CD4-positive, alpha-beta T cell treated with Interleukin-12 subunit alpha and Interleukin-12 subunit beta, for 1 hour (primary cell): ENCODE results near the gene CMIP.
A peak's percentile ranks its signal among the peaks of the same experiment; 100 is the strongest.
"Not testable (repeated sequence)": the region's sequence is repeated elsewhere in the genome, so short reads cannot be mapped to it uniquely, and the experiment has no call there.

Experiments
- DNase-seq: peaks from one replicate; pipeline ENCODE4 v3.0.0-alpha.2; 2020

CMIP gene

DNA sequence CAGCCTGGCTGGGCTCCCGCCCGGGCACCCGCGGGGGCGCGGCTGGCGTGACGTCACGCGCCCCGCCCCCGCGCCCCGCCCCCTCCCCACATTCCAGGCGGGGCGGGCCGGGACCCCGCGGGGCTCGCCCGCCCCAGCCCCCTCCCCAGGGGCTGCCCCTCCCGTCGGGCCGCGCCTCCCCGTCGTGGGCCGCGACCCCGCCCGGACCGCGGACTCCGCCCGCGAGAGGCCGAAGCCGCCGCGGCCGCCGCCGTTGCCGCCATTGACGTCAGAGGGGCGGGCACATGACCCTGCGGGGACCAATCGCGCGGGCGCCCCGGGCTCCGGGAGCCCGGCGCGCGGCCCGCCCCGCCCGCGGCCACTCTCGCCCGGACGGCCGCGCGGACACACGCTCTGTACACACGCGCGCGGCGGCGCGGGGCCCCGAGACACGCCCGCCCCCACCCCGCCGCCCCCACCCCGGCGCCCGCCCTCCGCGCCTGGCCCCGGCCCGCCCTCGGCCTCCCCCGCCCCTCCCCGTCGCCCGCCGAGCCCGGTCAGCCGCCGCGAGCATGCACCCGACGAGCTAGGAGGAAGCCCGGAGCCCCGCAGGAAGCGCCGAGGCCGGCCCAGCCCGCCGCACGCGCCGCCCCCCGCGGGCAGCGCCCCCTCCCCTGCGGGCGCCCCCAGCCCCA is at the start of gene CMIP:
Gene CMIP (plus strand): TSS at position 361 of the 674 bp plus-strand sequence.
- DNase-seq = peak; percentile 86

DNA sequence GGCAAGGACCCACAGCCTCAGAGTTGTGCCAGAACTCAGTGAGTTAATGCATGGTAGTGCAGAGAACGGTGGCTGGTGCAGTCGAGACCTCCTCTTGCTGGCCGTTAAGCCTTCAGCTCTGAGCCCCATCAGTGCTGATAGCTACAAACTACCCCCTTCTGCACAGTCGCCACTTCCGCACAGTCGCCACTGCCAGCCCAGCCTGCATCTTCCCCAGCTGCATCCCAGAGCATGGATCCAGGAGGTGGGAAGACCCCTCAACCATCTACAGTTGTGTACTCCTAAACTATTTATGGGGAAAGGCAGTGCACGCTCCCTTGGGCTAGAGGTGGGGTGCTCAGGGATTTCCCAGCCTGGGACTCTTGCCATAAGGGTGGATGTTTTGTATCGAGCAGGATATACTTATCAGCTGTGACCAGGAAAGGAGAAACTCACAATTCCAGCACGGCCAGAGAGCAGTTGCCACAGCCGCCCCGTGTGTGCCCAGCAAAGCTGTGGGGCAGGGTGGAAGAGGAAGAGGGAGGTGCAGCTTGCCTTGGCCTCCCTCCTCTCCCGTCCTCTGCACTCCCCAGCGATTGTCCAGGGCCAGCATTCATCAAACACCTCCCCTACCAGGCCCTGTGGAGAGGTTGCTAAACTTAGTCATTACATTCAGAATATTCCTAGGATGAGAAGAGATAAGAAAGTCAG is 49.5 kb upstream of the CMIP start:
- no peak for DNase-seq

DNA sequence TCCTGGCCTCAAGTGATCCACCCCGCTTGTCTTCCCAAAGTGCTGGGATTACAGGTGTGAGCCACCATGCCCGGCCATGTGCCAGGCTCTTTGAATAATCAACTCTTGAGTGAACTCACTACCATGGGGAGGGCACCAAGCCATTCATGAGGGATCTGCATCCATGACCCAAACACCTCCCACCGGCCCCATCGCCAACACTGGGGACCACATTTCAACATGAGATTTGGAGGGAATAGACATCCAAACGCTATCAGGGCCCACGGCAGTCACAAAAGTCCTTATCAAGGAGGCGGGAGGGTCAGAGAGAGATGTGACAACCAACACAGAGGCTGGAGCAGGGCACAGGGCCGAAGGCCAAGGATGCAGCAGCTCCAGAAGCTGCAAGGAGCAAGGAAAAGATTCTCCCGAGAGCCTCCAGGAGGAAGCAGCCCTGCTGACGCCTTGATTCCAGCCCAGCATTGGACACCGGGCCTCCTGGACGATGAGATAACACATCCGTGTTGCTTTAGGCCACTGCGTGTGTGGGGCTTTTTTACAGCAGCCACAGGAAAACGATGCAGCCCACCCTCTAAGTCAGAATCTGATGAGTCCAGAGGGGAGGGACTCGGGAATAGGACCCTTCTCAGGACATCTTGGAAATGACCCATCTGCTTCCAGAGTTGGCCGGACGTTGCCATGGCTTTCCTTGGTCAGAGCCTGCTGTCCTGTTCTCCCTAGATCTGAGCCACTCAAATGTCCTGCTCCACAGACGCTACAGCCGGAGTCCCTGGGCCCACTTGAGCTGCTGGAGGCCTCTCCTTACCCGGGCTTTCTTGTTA is 47.3 kb upstream of the CMIP start:
- DNase-seq = no peak

DNA sequence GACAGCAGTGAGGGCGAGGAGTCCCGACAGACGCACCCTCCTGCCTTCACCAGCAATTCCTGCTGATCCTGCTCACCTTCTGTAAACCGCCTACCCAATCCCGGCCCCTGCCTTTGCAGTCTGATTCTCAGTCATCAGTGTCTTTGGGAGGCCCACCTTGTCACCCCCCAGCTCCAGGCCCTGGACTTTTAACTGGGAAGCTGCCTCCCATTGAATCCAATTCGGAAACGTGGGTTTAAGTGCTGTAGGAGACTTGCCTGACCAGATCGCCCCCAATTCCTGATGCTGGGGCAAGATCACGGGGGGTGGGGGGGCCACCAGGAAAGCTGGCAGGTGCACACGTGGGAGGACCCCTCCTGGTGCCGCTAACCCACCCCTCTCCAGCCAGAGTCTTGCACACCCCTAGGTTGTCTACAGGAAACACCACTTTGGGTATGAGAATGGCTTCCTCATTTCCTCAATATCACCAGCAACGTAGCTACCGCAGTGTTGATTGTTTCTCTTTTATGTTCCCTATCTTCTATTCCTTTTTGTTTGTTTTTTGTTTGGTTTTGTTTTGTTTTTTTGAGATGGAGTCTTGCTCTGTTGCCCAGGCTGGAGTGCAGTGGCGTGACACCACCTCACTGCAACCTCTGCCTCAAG is 46.6 kb upstream of the CMIP start:
- no peak for DNase-seq

DNA sequence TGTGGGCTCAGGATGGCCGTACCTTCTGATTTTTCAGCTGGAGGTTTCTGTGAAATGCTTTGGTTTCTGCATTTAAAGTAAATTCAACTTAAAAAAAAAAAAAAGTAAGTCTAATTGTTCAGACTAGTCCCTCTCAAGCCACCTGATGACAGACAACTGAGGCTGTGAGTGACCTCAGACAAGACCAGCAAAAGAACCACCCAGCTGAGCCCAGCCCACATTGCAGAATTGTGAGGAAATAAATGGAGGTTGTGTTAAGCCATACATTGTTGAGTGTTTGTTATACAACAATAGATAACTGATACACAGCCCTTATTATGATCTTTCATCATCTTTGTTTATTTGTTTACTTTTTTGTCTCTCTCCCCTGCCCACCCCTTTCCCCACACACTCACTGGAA is 44.7 kb upstream of the CMIP start:
- no peak for DNase-seq

DNA sequence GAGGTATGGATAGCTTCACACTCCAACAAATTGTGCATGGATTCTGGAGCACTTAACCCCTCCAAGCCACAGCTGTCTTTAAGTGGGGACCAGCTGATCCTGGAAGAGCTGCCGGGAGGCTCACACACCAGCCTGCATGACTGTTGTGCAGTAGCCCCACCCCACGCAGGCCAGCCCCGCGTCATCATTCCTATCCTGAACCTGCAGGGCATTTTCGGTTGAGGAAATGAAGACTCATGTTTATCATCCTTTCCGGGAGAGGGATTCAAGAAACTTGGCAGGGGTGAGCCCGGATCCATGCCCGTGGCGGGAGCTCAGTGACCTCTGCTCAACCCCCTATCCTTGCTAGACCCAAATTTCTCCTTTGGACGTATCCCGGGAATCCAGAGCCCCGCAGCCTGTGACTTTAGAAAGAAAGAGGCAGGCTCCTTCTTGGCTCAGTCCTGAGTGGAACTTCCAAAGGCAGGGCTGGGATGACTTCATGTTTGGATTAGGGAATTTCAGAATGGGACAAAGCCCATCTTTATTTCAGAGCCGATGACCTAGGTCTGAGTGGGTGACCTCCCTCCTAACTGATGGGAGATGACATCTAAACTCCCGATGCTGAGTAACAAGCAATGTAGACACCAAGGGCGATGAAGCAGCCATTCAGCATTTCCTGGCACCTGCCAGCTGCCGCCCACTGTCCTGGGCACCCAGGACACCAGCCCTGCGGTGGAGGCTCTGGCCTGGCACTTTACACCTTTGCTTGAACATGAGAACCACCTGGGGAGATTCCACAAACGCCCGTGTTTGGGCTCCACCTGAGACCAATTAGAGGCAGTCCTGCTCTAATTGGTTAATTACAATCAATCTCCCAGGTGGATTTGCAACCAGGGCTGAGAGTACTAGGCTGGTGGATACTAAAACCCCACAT is 43.3 kb upstream of the CMIP start:
- no peak for DNase-seq

DNA sequence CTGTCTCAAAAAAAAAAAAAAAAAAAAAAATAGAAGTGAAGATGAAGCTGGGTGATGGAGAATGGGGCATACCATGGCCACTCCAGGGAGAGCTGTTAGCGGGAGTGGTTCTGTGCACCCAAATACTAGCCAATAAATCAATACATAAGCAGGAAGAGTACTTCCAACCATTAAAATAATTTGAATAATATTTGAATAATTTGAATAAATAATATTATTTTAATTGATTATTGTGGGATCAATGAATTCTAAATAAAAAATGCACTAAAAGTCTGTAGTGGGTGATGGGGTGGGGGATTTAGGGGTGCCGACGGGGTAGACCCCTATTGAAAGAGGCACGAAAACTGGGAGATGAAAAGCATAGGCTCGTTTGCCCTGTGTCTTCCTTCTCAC is 41.4 kb upstream of the CMIP start:
- DNase-seq = no peak

DNA sequence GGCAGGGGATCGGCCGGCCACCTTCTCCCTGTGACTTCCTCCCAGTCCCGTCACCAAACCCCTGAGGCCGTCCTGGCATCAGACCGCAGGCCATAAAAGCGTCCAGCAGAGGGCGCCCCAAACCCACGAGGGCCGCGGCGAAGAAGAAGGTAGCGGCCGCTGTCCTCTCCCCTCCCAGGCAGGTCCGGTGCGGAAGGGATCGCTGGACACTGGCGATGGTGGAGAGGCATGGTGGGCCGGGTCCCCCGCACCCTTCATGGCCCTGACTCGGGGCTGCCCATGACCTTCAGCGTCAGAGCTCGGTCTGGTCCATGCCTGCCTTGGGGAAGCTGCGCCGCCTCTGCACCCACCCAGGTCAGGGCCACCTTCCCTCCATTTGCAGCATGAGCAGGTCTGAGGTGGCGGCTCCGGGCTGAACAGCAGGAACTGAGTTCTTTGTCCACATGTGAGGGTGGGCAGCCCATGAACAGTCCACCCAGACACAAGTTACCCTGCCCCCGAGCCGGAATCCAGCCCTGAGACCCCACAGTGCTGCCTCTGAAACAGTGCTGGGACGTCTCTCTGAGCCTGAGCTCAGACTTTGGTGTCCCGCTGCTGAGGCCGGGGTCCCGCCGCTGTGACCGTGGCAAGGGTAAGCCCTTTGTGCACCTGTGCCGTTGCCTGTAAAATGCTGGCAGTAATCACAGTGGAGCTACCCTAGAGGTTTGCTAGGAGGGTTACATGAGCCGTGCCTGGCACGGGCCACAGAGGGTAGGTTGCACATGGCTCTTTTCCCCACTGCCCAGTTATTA is 40.8 kb upstream of the CMIP start:
- peak; percentile 79 for DNase-seq

DNA sequence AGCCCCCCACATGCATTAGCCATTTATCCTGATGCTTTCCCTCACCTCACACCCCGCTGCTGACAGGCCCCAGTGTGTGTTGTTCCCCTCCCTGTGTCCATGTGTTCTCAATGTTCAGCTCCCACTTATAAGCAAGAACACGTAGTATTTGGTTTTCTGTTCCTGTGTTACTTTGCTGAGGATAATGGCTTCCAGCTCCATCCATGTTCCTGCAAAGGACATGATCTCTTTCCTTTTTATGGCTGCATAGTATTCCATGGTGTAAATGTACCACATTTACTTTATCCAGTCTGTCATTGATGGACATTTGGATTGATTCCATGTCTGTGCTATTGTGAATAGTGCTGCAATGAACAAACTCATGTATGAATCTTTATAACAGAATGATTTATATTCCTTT is 39.6 kb upstream of the CMIP start:
- not testable (repeated sequence) for DNase-seq

DNA sequence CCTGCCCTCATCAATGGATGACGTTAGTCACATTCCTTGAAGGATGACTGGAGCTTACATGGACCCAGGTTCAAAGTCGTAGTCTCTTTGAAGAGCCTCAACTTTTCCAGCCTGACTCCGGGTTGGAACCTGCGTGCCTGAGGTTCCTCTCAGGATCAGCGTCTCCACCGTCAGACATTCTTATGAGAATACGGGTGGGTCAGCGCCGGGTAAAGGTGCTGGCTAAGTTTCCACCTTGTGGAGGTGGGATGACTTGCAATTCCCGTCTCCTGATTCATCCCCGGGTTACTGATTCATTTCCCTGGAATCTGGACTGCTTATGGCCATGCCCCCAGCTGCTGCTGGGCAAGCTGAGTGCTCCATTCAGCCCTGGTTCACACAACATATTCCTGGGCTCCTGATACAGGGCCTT is 38.9 kb upstream of the CMIP start:
- no peak for DNase-seq

DNA sequence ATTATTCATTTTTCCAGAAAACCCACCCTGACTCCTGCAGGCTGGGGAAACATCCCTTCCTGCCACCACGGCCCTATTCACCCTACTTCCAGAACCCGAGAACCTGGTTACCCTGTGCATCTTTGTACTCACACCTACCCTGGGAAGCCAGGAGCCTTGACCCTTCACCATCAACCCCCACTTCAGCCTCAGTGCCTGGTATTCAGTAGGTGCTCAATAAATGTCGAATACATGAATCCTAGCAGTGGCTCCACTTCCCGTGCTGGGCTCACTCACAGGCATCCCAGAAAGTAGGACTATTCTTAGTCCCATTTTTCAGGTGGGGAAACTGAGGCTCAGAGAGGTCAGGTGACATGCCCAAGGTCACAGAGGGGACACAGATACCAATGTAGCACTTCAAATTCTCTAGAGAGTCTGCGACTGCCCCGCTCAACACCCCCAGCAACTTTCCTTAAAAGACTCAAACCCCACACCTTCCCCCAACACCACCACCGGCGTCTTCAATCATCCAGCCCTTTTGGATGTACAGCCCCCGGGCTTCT is 36.1 kb upstream of the CMIP start:
- no peak for DNase-seq

DNA sequence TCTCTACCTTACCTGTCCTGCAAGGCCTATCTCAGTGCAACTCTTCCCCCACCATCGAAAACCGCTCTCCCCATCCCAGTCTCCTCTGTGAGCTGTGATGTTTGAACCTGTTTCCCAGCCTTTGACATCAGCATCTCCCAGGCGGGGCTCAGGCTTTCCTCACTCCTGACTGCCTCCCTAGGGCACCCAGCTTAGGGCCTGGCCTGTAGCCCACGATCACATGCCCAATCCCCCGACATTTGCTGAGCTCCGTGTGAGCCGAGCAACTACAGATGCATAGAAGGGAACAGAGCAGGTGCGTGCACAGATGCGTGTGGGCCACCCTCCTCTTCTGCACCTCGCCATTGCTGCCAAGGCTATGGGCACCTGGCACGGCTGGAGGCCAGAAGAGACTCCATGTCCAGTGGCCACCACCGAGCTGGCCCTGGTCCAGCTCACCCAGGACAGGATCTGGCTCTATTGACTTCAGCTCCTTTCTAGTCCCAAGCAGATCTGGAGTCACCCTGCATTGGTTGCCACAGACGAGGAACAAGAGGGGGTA is 35.5 kb upstream of the CMIP start:
- no peak for DNase-seq

DNA sequence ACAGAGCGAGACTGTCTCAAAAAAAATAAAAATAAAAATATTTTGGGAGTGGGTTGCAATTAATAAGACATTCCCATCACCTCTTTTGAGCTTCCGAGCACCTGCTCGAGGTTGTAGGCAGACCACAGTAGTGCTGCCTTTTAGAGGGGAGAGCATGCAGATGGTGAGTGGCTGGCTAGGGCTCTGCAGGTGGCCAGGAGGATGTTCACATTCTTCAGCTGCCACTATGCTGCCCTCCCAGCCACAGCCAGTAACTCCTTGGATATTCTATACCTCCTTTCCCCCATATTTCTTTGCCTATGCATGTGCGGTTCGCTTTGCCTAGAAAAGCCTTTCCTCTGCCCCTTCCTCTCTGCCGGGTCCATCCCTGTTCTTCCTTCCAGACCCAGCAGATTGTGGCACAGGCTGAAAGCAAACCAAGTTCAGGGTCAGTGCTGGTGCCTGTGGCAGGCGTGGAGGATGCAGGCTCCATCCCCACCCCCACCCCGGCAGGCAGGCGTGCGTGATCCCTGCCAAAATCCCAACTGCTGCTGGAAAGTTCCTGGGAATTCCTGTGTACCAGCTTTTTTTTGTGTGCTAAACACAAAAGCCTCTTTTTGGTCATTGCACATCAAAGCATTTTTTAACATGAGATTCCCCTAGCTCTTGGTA is 33.8 kb upstream of the CMIP start:
- DNase-seq = no peak

DNA sequence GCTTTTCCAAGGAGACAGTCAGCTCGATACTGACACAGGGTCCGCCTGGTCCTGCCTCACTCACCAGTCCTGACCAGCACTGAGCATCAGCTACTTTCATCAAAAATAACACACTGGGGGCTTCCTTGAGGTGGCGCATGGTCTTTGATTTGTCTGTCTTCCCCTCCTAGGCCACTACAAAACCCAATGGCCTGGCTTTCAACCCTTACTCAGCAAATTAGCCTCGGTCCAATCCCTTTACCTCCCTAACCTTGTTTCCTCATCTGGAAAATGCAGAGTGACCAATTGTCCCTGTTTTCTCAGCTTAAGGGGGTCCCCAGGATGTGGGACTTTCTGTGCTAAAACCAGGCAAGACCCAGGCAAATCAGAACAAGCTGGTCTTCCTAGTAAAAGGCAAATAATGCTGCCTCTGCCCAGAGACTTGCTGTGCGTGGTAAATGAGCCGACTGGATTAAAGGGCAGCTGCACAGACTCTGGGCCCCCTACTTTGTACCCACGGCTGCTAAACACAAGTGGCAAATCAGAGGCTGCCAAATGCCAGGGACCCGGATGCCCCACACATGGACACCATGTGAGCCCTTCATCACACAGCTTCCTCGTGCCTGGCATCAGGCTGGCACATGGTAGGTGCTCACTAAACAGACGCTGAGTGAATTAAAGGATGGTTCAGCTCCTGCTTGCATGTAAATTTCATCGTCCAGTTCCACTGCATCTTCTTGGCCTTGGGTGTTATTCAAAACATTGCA is 31.2 kb upstream of the CMIP start:
- DNase-seq = no peak

DNA sequence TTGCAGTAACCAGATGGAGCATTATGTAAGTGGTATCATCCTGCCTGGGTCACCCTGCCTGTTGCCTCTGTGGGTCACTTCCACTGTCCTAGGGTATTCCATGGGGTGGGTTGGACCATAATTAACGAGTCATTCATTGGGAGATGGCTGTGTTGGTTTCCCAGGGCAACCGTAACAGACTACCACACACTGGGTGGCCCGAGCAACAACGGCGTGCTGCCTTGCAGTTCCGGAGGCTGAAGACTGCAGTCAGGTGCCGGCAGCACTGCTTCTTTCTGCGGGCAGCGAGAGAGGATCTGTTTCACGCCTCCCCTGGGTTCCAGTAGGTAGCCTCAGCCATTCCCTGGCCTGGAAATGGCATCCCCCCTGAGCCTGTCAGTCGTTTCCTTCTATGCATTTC is 28.9 kb upstream of the CMIP start:
- no peak for DNase-seq

DNA sequence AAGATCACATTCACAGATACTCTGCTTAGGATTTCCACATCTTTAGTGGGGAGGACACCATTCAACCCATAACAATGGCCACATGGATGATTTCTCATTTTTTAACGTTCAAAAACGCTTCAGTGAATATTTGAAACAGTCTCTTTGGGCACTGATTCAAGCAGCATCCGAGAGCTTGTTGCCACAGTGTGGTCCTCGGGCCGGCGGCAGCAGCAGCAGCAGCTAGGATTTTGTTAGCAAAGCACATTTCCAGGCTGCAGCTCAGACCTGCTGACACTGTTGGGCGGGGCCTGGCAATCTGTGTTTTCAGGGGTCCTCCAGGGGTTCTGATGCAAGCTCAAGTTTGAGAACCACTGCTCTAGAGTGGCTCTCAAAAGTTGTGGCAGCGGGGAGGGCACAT is 27.9 kb upstream of the CMIP start:
- DNase-seq = no peak

DNA sequence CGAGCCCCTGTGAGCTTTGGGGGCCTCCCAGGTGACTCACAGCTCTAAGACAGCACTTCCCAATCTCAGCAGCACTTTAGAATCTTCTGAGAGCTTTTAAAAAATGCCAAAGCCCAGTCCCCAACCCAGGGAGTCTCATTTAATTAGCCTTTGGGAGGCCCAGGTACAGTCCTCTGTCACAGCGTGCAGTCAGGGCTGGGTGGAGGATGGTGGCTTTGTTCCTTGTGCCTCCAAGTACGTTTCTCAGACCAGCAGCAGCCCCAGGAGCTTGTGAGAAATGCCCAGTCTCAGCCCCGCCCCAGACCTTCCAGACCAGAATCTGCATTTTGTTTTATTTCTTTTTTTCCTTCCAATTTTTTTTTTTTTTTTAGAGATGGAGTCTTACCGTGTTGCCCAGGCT is 27.4 kb upstream of the CMIP start:
- DNase-seq = no peak

DNA sequence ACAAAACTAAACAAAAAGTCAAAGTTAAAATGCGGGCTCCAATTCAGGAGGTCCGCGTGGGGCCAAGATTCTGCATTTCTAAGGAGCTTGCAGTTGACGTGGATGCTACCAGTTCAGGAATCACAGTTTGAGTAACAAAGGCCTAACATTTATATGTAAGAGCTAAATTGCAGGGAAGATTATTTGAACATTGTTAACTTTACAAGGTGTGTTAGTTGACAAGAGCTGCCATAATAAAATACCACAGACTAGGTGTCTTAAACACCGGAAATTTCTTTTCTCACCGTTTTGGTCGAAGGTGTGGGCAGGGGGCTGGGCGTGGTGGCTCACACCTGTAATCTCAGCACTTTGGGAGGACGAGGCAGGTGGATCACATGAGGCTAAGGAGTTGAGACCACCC is 24.8 kb upstream of the CMIP start:
- no peak for DNase-seq

DNA sequence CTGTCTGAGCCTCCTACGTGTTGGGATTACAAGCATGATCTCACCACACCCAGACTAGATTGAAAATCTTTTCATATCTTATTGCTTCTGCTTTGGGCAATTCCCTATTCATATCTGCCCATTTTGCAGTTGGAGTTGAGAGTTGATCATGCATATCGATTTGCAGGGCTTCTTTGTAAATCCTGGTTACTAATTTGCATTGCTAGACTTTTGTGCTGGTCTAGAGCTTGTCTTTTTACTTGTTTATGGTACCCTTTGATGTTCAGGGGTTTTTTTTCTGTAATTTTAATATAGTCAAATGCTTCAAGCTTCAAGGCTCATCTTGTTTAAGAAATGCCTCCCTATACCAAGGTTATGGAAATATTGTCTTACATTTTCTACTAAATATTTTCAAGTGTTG is 23.5 kb upstream of the CMIP start:
- no peak for DNase-seq

DNA sequence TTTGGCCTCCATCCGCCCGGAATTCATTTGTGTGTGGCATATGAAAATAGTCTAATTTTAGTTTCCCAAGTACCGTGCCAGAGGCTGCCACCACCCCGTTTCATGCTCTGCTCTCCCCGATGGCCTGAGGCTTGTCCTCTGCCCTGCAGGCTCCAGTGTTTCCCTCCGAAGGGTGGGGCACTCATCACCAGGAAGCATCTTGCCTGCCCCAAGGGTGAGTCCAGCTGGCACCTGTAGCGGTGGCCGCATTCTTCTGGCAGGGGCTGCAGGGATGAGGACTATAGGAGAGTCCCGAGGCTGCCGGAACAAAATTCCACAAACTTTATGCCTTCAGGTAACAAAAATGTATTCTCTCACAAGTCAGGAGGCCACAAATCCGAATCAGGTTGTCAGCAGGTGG is 23.1 kb upstream of the CMIP start:
- no peak for DNase-seq
